Panc1 (cell line): ENCODE data around the gene F3. TPM values are rescaled to one million over a fixed set of nuclear protein-coding genes. Genes with fewer than 3 reads are reported as not detected.

Experiments
- ATAC-seq: fragments of 200-7000 bp; cut with Tn5 transposase; 2 replicates; pipeline ENCODE4 v1.9.1; 2020; ENCODE audit warnings: mild to moderate bottlenecking, moderate library complexity
- BruUV-seq: library from RNA; stranded (reverse); fragments of 400-500 nt; replicated peaks from 2 replicates; lab custom pipeline; 2021; lab: Mats Ljungman, UMichigan
- CTCF ChIA-PET: fragments of 300-600 bp; sonication (Branson Sonifier 250); formaldehyde crosslinking; loops from one replicate; lab custom pipeline; 2022; ENCODE audit warnings: antibody characterized with exemption; lab: Charles Lee
- POLR2A ChIA-PET: fragments of 300-600 bp; sonication (Branson Sonifier 250); formaldehyde crosslinking; loops from one replicate; lab custom pipeline; 2022; ENCODE audit warnings: antibody characterized with exemption; lab: Charles Lee
- DNase-seq: peaks from one replicate; pipeline ENCODE4 v3.0.0-alpha.2; 2010; ENCODE audit warnings: low read depth, low spot score
- H3K27ac ChIP-seq: 2 replicates; pipeline ENCODE4 v1.5.1; 2011; ENCODE audit warnings: mild to moderate bottlenecking, low read length, inconsistent platforms
- H3K27me3 ChIP-seq: fragments of 200-500 bp; sonication (Bioruptor generic); 2 replicates; pipeline ENCODE4 v1.6.0; 2014; ENCODE audit warnings: low read length, inconsistent platforms; ENCODE audit not compliant: control insufficient read depth, insufficient read depth
- H3K36me3 ChIP-seq: fragments of 200-500 bp; sonication (Bioruptor generic); 2 replicates; pipeline ENCODE4 v1.5.1; 2014; ENCODE audit warnings: inconsistent platforms, mild to moderate bottlenecking, low read length, moderate library complexity; ENCODE audit not compliant: control insufficient read depth, insufficient read depth
- H3K4me1 ChIP-seq: 2 replicates; pipeline ENCODE4 v1.5.1; 2011; ENCODE audit warnings: inconsistent platforms, mild to moderate bottlenecking, low read length, moderate library complexity; ENCODE audit not compliant: control insufficient read depth, insufficient read depth
- H3K4me3 ChIP-seq, 2 experiments: 2 replicates each; pipeline ENCODE4 v1.5.1; 2011 to 2012; ENCODE audit warnings: low read depth in 2 of 2, low read length in 2 of 2, mild to moderate bottlenecking in 2 of 2, inconsistent platforms in 1 of 2, moderate library complexity in 1 of 2
- H3K9me3 ChIP-seq: fragments of 200-500 bp; sonication (Bioruptor generic); 2 replicates; pipeline ENCODE4 v1.5.1; 2014; ENCODE audit warnings: low read depth, mild to moderate bottlenecking, inconsistent platforms, low read length, moderate library complexity; ENCODE audit not compliant: control insufficient read depth, insufficient read depth
- CTCF ChIP-seq: fragments of 450-650 bp; IDR thresholded peaks from 2 replicates; pipeline ENCODE4 v1.5.1; 2017; ENCODE audit warnings: mild to moderate bottlenecking
- POLR2AphosphoS5 ChIP-seq: IDR thresholded peaks from 2 replicates; pipeline ENCODE4 v1.6.1; 2012; ENCODE audit warnings: mild to moderate bottlenecking, low read depth, low read length, moderate library complexity
- REST ChIP-seq, 2 experiments: IDR thresholded peaks; 2 replicates each; pipeline ENCODE4 v1.6.1; 2011 to 2012; ENCODE audit warnings: low read depth in 2 of 2, control low read depth in 1 of 2, low read length in 1 of 2, mild to moderate bottlenecking in 1 of 2, moderate library complexity in 1 of 2; ENCODE audit not compliant: insufficient read depth in 1 of 2
- SIN3A ChIP-seq: IDR thresholded peaks from 2 replicates; pipeline ENCODE4 v1.6.1; 2012; ENCODE audit warnings: low read depth, mild to moderate bottlenecking, low read length, moderate library complexity, borderline replicate concordance; ENCODE audit not compliant: insufficient read depth
- TCF7L2 ChIP-seq: IDR thresholded peaks from 2 replicates; pipeline ENCODE4 v1.6.1; 2011; ENCODE audit warnings: mild to moderate bottlenecking, low read depth, low read length, inconsistent platforms
- in situ Hi-C: cut with HindIII; loops from 2 replicates; pipeline ENCODE4 v1.10.0; 2016; ENCODE audit warnings: low sequenced_read_pairs, low pct_unique_long_range_greater_than_20kb
- intact Hi-C: fragments of 100-400 bp; cut with micrococcal nuclease; formaldehyde crosslinking; loops from one replicate; pipeline ENCODE4 v1.10.0; 2022; ENCODE audit not compliant: unreplicated experiment
- total RNA-seq: library from RNA; stranded (reverse); gene quantifications from one replicate; pipeline ENCODE4 v1.2.1, GENCODE V29; 2021; ENCODE audit not compliant: unreplicated experiment

The F3 gene
- total RNA-seq, 1 experiment from 2014 or later = 2.6 TPM

GRCh38 chr1:94512816-94513215, 28.7 kb downstream of the F3 start:
- no peak for DNase-seq
- TF ChIP-seq CTCF = no peak
- no peak for TF ChIP-seq REST (IDR thresholded peaks at IDR 0.05; ENCODE audit: insufficient read depth in 1 of 2, low read depth in 2 of 2, low read length in 1 of 2)
- no peak for TF ChIP-seq TCF7L2
- TF ChIP-seq POLR2AphosphoS5 = no peak
- TF ChIP-seq SIN3A = no peak
- H3K9me3 ChIP-seq = no peaks in the 10 kb centered on the region
- no peaks in the 10 kb centered on the region; the same call in 1 of the 2 replicates for H3K36me3 ChIP-seq
- ATAC-seq = no peak
- no peaks in the 10 kb centered on the region; the same call in 1 of the 2 replicates for H3K4me1 ChIP-seq
- POLR2A ChIA-PET = no interaction called here
- BruUV-seq = no TSS peak
- no peak overlapping the region for H3K27ac ChIP-seq
- in situ Hi-C loops (no loop called here), intact Hi-C loops (no loop called here)
- H3K27me3 ChIP-seq = no peaks in the 10 kb centered on the region
- CTCF ChIA-PET = interaction anchor here (0.6 kb wide), 1 partner anchor 57 kb away, joined by 4 read pairs; no protein-coding TSS in a partner anchor
- H3K4me3 ChIP-seq = no peak overlapping the region

- in situ Hi-C loops = no loop called here
- intact Hi-C loops = no loop called here
- Histone ChIP-seq H3K4me3 (no peak overlapping the region), H3K27ac (no peak overlapping the region), H3K27me3 (no peaks in the 10 kb centered on the region), H3K9me3 (no peaks in the 10 kb centered on the region), H3K4me1 (no peaks in the 10 kb centered on the region), H3K36me3 (peaks cover 3% of the 10 kb centered on the region; the same call in 1 of the 2 replicates)
- no peak for DNase-seq
- TF ChIP-seq POLR2AphosphoS5 (no peak), SIN3A (no peak), TCF7L2 (no peak), CTCF (no peak), REST (IDR thresholded peaks at IDR 0.05; ENCODE audit: insufficient read depth in 1 of 2, low read depth in 2 of 2, low read length in 1 of 2) (no peak)
- ChIA-PET CTCF (no interaction called here), POLR2A (no interaction called here)
- no TSS peak for BruUV-seq
- no peak for ATAC-seq
Measured at GRCh38 chr1:94504601-94505000, 37.0 kb downstream of the F3 start.
